ENCODE data around the gene IFI27.

- TF ChIP-seq MAX (IDR thresholded peaks at IDR 0.05; ENCODE audit: low read depth, low read length): no peak
- TF ChIP-seq CTCF (IDR thresholded peaks at IDR 0.05; ENCODE audit: low read depth, low read length): no peak
- no peak for TF ChIP-seq POLR2A (IDR thresholded peaks at IDR 0.05; ENCODE audit: extremely low read depth, insufficient read length)
- TF ChIP-seq MYC (IDR thresholded peaks at IDR 0.05; ENCODE audit: low read depth, low read length): no peak
Observed at GRCh38 chr14:94142836-94143235, 32.3 kb downstream of the IFI27 start.
